ENCODE results near the gene STUM. TPM values are rescaled to one million over a fixed set of nuclear protein-coding genes. Genes with fewer than 3 reads are reported as not detected.

STUM gene
- total RNA-seq, 1 donor from 2014 or later = 0.08 TPM

DNA sequence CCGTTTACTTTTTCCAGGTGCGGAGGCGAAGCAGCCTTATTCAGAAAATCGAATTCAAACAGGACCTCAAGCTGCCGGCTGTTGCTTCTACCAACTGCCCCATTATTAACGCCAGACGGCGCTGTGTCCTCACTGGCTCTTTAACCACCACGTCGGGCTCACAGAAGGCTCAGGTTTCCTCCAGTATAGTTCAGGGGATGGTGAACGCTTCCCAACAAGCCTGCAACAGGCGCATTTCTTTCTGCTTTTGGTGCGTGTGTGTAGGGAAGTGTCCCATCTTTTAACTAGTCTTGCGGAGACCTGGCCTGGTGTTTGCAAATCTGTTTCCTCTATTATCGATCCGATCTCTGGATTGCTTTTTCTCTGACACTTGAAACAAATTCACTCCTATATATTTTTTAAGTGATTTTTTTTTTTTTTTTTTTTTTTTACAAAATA lies 791 bp upstream of the STUM start:
- peak overlapping the region; percentile 53 for H3K4me3 Mint-ChIP-seq (ENCODE audit: unreplicated experiment)
- H3K36me3 Mint-ChIP-seq (ENCODE audit: low read depth, unreplicated experiment) = no peaks in the 10 kb centered on the region
- TF ChIP-seq, protein P1, sequence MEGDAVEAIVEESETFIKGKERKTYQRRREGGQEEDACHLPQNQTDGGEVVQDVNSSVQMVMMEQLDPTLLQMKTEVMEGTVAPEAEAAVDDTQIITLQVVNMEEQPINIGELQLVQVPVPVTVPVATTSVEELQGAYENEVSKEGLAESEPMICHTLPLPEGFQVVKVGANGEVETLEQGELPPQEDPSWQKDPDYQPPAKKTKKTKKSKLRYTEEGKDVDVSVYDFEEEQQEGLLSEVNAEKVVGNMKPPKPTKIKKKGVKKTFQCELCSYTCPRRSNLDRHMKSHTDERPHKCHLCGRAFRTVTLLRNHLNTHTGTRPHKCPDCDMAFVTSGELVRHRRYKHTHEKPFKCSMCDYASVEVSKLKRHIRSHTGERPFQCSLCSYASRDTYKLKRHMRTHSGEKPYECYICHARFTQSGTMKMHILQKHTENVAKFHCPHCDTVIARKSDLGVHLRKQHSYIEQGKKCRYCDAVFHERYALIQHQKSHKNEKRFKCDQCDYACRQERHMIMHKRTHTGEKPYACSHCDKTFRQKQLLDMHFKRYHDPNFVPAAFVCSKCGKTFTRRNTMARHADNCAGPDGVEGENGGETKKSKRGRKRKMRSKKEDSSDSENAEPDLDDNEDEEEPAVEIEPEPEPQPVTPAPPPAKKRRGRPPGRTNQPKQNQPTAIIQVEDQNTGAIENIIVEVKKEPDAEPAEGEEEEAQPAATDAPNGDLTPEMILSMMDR (IDR thresholded peaks at IDR 0.05; ENCODE audit: unreplicated experiment) = peak; percentile 44
- H3K27ac Mint-ChIP-seq (ENCODE audit: unreplicated experiment) = no peak overlapping the region
- H3K9me3 Mint-ChIP-seq (ENCODE audit: unreplicated experiment) = no peaks in the 10 kb centered on the region
- no peaks in the 10 kb centered on the region for H3K4me1 Mint-ChIP-seq (ENCODE audit: unreplicated experiment)
- H3K27me3 Mint-ChIP-seq (ENCODE audit: unreplicated experiment) = peaks cover 9% of the 10 kb centered on the region
- peak; percentile 83 for DNase-seq (ENCODE audit: low spot score)

DNA sequence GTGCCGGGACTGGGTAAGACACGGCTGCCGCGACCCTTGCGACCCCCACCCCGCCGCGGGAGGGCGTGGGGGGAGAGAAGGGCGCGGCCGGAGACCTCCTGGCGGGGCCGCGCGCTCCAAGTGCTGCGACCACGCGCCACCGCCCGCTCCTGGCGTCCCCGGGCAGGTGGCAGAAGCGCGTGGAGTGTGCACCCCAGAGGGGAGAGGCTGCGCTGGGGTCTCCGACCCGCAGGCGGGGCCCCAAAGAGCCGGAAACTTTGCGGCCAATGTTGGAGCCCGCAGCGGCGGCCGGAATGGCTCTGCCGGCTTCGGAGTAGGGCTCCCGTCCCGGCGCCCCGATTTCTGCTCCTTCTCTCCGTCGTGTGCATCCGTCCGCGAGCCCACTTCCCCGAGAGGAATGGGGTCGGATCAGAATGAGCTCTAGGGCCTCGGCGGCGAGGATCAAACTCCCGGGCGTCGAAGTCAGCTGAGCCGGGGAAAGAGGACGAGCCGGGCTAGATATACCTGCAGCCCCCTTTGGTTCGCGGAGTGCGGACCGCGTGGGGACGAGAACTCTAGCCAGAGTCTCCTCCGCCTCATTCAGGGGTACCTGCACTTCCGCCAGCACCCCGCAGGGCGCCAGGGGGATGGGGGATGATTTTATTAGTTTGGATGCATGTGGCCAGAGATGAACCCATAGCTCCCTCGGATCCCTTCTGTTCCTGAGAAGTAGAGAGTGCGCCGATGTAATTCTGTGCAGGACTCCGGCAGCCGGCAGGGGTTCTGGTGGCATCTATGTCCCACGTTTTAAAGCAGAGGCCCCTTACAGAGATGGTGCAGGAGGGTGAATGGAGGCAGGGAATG lies 751 bp downstream of the STUM start:
- Mint-ChIP-seq H3K36me3 (ENCODE audit: low read depth, unreplicated experiment) (no peaks in the 10 kb centered on the region), H3K27me3 (ENCODE audit: unreplicated experiment) (peaks cover 9% of the 10 kb centered on the region), H3K4me3 (ENCODE audit: unreplicated experiment) (no peak overlapping the region), H3K4me1 (ENCODE audit: unreplicated experiment) (no peaks in the 10 kb centered on the region), H3K9me3 (ENCODE audit: unreplicated experiment) (no peaks in the 10 kb centered on the region), H3K27ac (ENCODE audit: unreplicated experiment) (no peak overlapping the region)
- TF ChIP-seq, protein P1 (IDR thresholded peaks at IDR 0.05; ENCODE audit: unreplicated experiment) = no peak
- no peak for DNase-seq (ENCODE audit: low spot score)

DNA sequence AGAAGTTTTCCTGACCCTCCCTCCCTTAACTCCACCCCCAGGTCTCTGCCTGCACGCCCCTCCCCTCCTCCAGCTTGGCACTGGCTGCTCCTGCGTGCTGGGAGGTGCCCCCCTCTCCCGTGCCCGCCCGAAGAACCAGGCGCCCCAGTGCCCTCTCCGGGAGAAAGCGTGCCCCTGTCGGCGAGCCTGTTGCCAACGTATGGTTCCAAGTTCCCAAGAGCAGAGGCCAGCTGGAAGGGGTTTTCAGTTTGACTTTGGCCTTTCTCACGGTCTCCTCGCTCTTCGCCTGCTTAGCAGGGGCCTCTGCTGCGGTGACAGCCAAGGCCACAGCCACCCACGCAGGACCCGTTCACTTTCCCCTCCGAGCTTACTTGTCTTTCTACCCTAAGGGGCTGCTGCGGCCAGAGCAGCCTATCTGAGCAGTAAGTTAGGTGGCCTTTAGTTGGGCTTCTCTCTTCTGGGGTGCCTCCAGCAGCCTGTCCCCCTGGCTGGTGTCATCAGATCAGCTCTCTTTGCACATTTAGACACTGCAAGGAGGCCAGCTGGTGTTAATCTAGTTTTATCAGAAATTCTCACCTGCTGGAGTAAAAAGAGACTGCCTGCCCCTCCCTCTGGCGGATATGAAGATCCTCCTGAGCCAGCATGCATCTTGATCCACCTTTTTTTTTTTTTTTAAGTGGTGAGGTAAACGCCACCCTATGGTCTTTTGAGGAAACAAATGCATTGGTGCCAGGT lies 1.5 kb downstream of the STUM start:
- Mint-ChIP-seq H3K27ac (ENCODE audit: unreplicated experiment) (no peak overlapping the region), H3K27me3 (ENCODE audit: unreplicated experiment) (peaks cover 9% of the 10 kb centered on the region), H3K4me3 (ENCODE audit: unreplicated experiment) (no peak overlapping the region), H3K36me3 (ENCODE audit: low read depth, unreplicated experiment) (no peaks in the 10 kb centered on the region), H3K9me3 (ENCODE audit: unreplicated experiment) (no peaks in the 10 kb centered on the region), H3K4me1 (ENCODE audit: unreplicated experiment) (no peaks in the 10 kb centered on the region)
- DNase-seq (ENCODE audit: low spot score) = peak; percentile 32
- TF ChIP-seq, protein P1 (IDR thresholded peaks at IDR 0.05; ENCODE audit: unreplicated experiment) = peak; percentile 13

DNA sequence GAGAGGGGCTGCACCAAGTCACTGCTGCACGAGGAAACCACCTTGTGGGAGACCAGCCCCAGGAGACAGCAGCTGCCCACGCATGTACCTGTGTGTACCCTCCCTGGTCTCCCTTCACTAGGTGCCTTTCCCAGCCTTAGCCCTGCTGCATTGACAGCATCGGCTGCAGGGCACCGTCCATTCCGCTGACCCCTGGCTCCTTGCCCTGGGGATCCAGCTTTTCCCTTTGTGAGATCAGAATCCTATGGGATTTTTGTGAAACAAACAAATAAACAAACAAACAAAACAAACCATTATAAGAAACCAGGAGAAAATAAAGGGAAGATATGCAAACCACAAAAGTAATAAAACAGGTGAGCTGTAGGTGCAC lies 2.1 kb downstream of the STUM start:
- peaks cover 9% of the 10 kb centered on the region for H3K27me3 Mint-ChIP-seq (ENCODE audit: unreplicated experiment)
- TF ChIP-seq, protein P1 (IDR thresholded peaks at IDR 0.05; ENCODE audit: unreplicated experiment) = no peak
- H3K27ac Mint-ChIP-seq (ENCODE audit: unreplicated experiment) = no peak overlapping the region
- H3K36me3 Mint-ChIP-seq (ENCODE audit: low read depth, unreplicated experiment) = no peaks in the 10 kb centered on the region
- H3K4me3 Mint-ChIP-seq (ENCODE audit: unreplicated experiment) = no peak overlapping the region
- no peaks in the 10 kb centered on the region for H3K9me3 Mint-ChIP-seq (ENCODE audit: unreplicated experiment)
- no peak for DNase-seq (ENCODE audit: low spot score)
- H3K4me1 Mint-ChIP-seq (ENCODE audit: unreplicated experiment) = no peaks in the 10 kb centered on the region

DNA sequence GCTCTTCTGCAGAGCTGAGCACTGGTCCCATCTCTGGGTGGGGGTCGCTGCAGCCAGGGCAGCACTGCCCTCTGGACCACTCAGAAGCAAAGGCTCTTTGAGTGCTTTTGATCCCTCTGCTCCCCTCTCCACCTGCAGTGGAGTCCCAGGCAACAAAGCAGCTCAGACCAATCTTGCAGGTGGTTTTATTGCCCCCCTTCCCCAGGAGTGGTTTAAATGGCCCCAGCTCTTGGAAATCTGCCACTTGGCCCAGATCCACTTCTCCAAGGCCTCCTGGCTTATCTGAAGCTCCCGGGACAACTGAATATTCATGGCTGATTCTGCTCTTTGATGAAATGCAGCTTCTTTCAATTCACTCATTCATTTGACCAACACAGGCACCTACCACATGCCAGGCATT lies 2.7 kb downstream of the STUM start:
- DNase-seq (ENCODE audit: low spot score) = no peak
- H3K9me3 Mint-ChIP-seq (ENCODE audit: unreplicated experiment) = no peaks in the 10 kb centered on the region
- H3K27ac Mint-ChIP-seq (ENCODE audit: unreplicated experiment) = no peak overlapping the region
- peaks cover 9% of the 10 kb centered on the region for H3K27me3 Mint-ChIP-seq (ENCODE audit: unreplicated experiment)
- H3K36me3 Mint-ChIP-seq (ENCODE audit: low read depth, unreplicated experiment) = no peaks in the 10 kb centered on the region
- TF ChIP-seq, protein P1 (IDR thresholded peaks at IDR 0.05; ENCODE audit: unreplicated experiment) = no peak
- H3K4me1 Mint-ChIP-seq (ENCODE audit: unreplicated experiment) = no peaks in the 10 kb centered on the region
- no peak overlapping the region for H3K4me3 Mint-ChIP-seq (ENCODE audit: unreplicated experiment)

Measured in endothelial cell (in vitro differentiated cells).